ENCODE measurements around the gene CCNE1.

GRCh38 chr19:29779921-29780320 lies 31.9 kb upstream of the CCNE1 start:
- TF ChIP-seq CBX2 (IDR thresholded peaks at IDR 0.05; ENCODE audit: insufficient read depth, low read length, poor library complexity, severe bottlenecking) (no peak), NCOR1 (IDR thresholded peaks at IDR 0.05) (no peak), NR1H2 (CRISPR knock-in tag; IDR thresholded peaks at IDR 0.05) (no peak), ZFX (CRISPR knock-in tag; IDR thresholded peaks at IDR 0.05) (no peak), ZNF766 (CRISPR knock-in tag; conservative IDR thresholded peaks at IDR 0.05) (no peak)
